Esophagus muscularis mucosa (tissue), 3 donors: ENCODE results near the gene PYGB.

Experiments
- CTCF ChIP-seq, 3 experiments: fragments of 200-600 bp in 2 of 3; fragments of 450-650 bp in 1 of 3; sonication (generic) in 2 of 3; IDR thresholded peaks; one replicate each; pipeline ENCODE4 v1.5.1; 2017 to 2019; ENCODE audit warnings: antibody characterized with exemption in 3 of 3, mild to moderate bottlenecking in 2 of 3, moderate library complexity in 1 of 3
- POLR2A ChIP-seq: fragments of 450-650 bp; IDR thresholded peaks from one replicate; pipeline ENCODE4 v1.6.1; 2017; ENCODE audit warnings: antibody characterized with exemption, moderate library complexity, mild to moderate bottlenecking, low read depth

- TF ChIP-seq POLR2A (no peak), CTCF (IDR thresholded peaks at IDR 0.05) (no peak)
These were observed 41.9 kb upstream of the PYGB start for GRCh38 chr20:25206063-25206403.
